ENCODE data around the gene SAP30BP. TPM values are rescaled to one million over a fixed set of nuclear protein-coding genes. Genes with fewer than 3 reads are reported as not detected.

SAP30BP gene
- total and polyA plus RNA-seq, 2 of the 8 experiments (the other 6 are each of a cell fraction or from before 2014, with no cell fraction given), result 63.3 to 79.9 TPM

GRCh38 chr17:75639327-75639726 is 27.8 kb upstream of the SAP30BP start:
- no peak overlapping the region for H4K91ac ChIP-seq (replicated peaks; ENCODE audit: insufficient read length, low read length)
- H4K5ac ChIP-seq (ENCODE audit: insufficient read length, low read depth, low read length), result no peak overlapping the region
- H3K79me2 ChIP-seq (ENCODE audit: control insufficient read depth in 1 of 2, insufficient read depth in 2 of 2, low read length in 2 of 2), result no peaks in the 10 kb centered on the region; a peak in 1 of 4 replicates
- no peak overlapping the region for H3K4ac ChIP-seq (replicated peaks; ENCODE audit: insufficient read length, low read depth, low read length)
- H3K4me1 ChIP-seq (replicated peaks in 1 of 4; ENCODE audit: control insufficient read depth in 3 of 4, insufficient read depth in 4 of 4, low read length in 3 of 4), result peaks cover 5 to 16% (median 10%) of the 10 kb centered on the region in 4 experiments
- 100% methylated on average over 1 of the region's 3 CpGs; no CpG with 5 or more reads in 1 of the 2 experiments for WGBS, 2 experiments (ENCODE audit: extremely low coverage in 1 of 2, insufficient coverage in 1 of 2, insufficient read length in 1 of 2, insufficient replicate concordance in 2 of 2, low coverage in 1 of 2, low lambda C conversion rate in 2 of 2, missing lambda C conversion rate in 1 of 2)
- no peak overlapping the region for H3K9ac ChIP-seq (replicated peaks in 1 of 4; ENCODE audit: extremely low read depth in 1 of 4, low read depth in 3 of 4, low read length in 3 of 4)
- H3K23me2 ChIP-seq (ENCODE audit: low read depth, low read length), result no peaks in the 10 kb centered on the region
- H4K20me1 ChIP-seq (replicated peaks in 1 of 2; ENCODE audit: control insufficient read depth in 1 of 2, insufficient read depth in 2 of 2, low read length in 2 of 2), result peaks cover 4 to 5% of the 10 kb centered on the region in 2 experiments
- no peak overlapping the region for H2BK5ac ChIP-seq (ENCODE audit: low read depth, low read length)
- no peak overlapping the region for H3K27ac ChIP-seq (ENCODE audit: low read depth, low read length)
- H2AFZ ChIP-seq (ENCODE audit: low read length), result no peak overlapping the region
- no peak overlapping the region for H3K56ac ChIP-seq (replicated peaks; ENCODE audit: insufficient read length, low read depth, low read length)
- H3K4me2 ChIP-seq (ENCODE audit: insufficient read depth in 1 of 2, low read depth in 2 of 2, low read length in 2 of 2), result no peak overlapping the region
- no peak for DNase-seq (ENCODE audit: low read depth in 1 of 2, low spot score in 2 of 2)
- no peaks in the 10 kb centered on the region for H3K79me1 ChIP-seq (ENCODE audit: low read depth, low read length)
- H4K8ac ChIP-seq (ENCODE audit: extremely low read depth, insufficient read depth, low read length), result no peak overlapping the region
- no peak overlapping the region for H3K23ac ChIP-seq (ENCODE audit: insufficient read length)
- H3K9me3 ChIP-seq (ENCODE audit: insufficient read depth in 2 of 2, low read depth in 1 of 2, low read length in 1 of 2), result no peaks in the 10 kb centered on the region
- no peak overlapping the region for H2AK5ac ChIP-seq (ENCODE audit: low read depth, low read length)
- H3K27me3 ChIP-seq (replicated peaks in 1 of 4; ENCODE audit: control insufficient read depth in 3 of 4, extremely low read depth in 1 of 4, insufficient read depth in 3 of 4, low read length in 3 of 4), result no peaks in the 10 kb centered on the region
- no peak overlapping the region for H2BK12ac ChIP-seq (ENCODE audit: low read depth, low read length)
- no peak overlapping the region for H2BK20ac ChIP-seq (ENCODE audit: low read length)
- no peak for FAIRE-seq
- H3K18ac ChIP-seq (ENCODE audit: extremely low read depth, low read length), result no peak overlapping the region
- no peak overlapping the region for H3K4me3 ChIP-seq (ENCODE audit: extremely low read depth in 1 of 4, insufficient read depth in 2 of 4, low read depth in 3 of 4, low read length in 4 of 4)
- CTCF ChIA-PET (ENCODE audit: partially characterized antibody), result interaction anchor here (1.4 to 59.2 kb wide), 4 partner anchors 5 to 106 kb away, joined by 4 to 2200 read pairs (median 1256); partner anchors contain the start of genes RECQL5, SAP30BP and SMIM5
- POLR2A ChIA-PET (ENCODE audit: partially characterized antibody), result interaction anchor here (1.2 to 1.6 kb wide), 2 partner anchors 22 to 52 kb away, joined by 4 read pairs; no protein-coding TSS in a partner anchor
- no peak overlapping the region for H3K14ac ChIP-seq (ENCODE audit: insufficient read length)
- H2BK120ac ChIP-seq (replicated peaks; ENCODE audit: low read depth, low read length), result no peak overlapping the region
- no peak overlapping the region for H2BK15ac ChIP-seq (ENCODE audit: low read length)
- TF ChIP-seq CTBP2 (IDR thresholded peaks at IDR 0.05; ENCODE audit: borderline replicate concordance, insufficient read depth, insufficient read length, low read length), result no peak
- TF ChIP-seq EGR1 (IDR thresholded peaks at IDR 0.05; ENCODE audit: borderline replicate concordance, low read depth, low read length), result no peak
- no peak for TF ChIP-seq RNF2 (IDR thresholded peaks at IDR 0.05; ENCODE audit: borderline replicate concordance, low read depth, low read length, missing control alignments, poor library complexity, severe bottlenecking)
- TF ChIP-seq BRCA1 (IDR thresholded peaks at IDR 0.05; ENCODE audit: low read depth, low read length), result no peak
- no peak for TF ChIP-seq JUN (IDR thresholded peaks at IDR 0.05; ENCODE audit: low read depth, low read length)
- TF ChIP-seq SP1 (IDR thresholded peaks at IDR 0.05; ENCODE audit: low read depth, low read length), result no peak
- no peak for TF ChIP-seq ASH2L (IDR thresholded peaks at IDR 0.05; ENCODE audit: low read length)
- no peak for TF ChIP-seq KDM5A (IDR thresholded peaks at IDR 0.05; ENCODE audit: low read length)
- no peak for TF ChIP-seq SIN3A (conservative IDR thresholded peaks at IDR 0.05 in 1 of 2, IDR thresholded peaks at IDR 0.05 in 1 of 2; ENCODE audit: low read depth in 1 of 2, low read length in 2 of 2)
- no peak for TF ChIP-seq SP2 (IDR thresholded peaks at IDR 0.05; ENCODE audit: low read length)
- no peak for TF ChIP-seq FOSL1 (IDR thresholded peaks at IDR 0.05; ENCODE audit: insufficient read depth, low read depth, low read length)
- TF ChIP-seq USF2 (IDR thresholded peaks at IDR 0.05; ENCODE audit: low read length), result no peak
- no peaks in the 10 kb centered on the region; a peak in 1 of 8 replicates for H3K36me3 ChIP-seq (ENCODE audit: control insufficient read depth in 2 of 4, insufficient read depth in 4 of 4, low read length in 3 of 4)

Measured in H1 (cell line).